Measurements from ENCODE around the gene PYCR2.
"Not testable (repeated sequence)": the region's sequence is repeated elsewhere in the genome, so short reads cannot be mapped to it uniquely, and the experiment has no call there.

PYCR2 gene

GRCh38 chr1:225888898-225889601 lies 35.0 kb downstream of the PYCR2 start, which contains the start of gene LEFTY1:
Gene LEFTY1, minus strand, starts transcription at chr1:225889146. Its CDS starts 80 bp downstream, at chr1:225889066.
- FAIRE-seq, result no peak

GRCh38 chr1:225888289-225888897 lies 35.7 kb downstream of the PYCR2 start:
- no peak for FAIRE-seq

GRCh38 chr1:225887554-225888288 lies 36.3 kb downstream of the PYCR2 start:
- not testable (repeated sequence) for FAIRE-seq

- FAIRE-seq, result no peak
Measured at GRCh38 chr1:225887030-225887314, 37.1 kb downstream of the PYCR2 start.

- FAIRE-seq, result no peak
Measured at GRCh38 chr1:225886159-225887029, 37.7 kb downstream of the PYCR2 start.

GRCh38 chr1:225885336-225885735 lies 38.7 kb downstream of the PYCR2 start:
- no peak for FAIRE-seq

GRCh38 chr1:225883616-225884265 lies 40.3 kb downstream of the PYCR2 start:
- FAIRE-seq, result no peak

GRCh38 chr1:225882694-225883615 lies 41.1 kb downstream of the PYCR2 start:
- no peak for FAIRE-seq

GRCh38 chr1:225881959-225882693 lies 41.9 kb downstream of the PYCR2 start, which contains the start of gene TMEM63A:
Gene TMEM63A, minus strand, starts transcription at chr1:225882380. Its CDS starts 4,800 bp downstream, at chr1:225877580.
- no peak for FAIRE-seq

GRCh38 chr1:225881081-225881958 lies 42.7 kb downstream of the PYCR2 start:
- no peak for FAIRE-seq

- FAIRE-seq, result no peak
Measured at GRCh38 chr1:225880636-225881035, 43.4 kb downstream of the PYCR2 start.

- no peak for FAIRE-seq
Measured at GRCh38 chr1:225880222-225880588, 43.8 kb downstream of the PYCR2 start.

- FAIRE-seq, result no peak
Measured at GRCh38 chr1:225879521-225880221, 44.4 kb downstream of the PYCR2 start.

- FAIRE-seq, result no peak
Measured at GRCh38 chr1:225878282-225878681, 45.8 kb downstream of the PYCR2 start.

- no peak for FAIRE-seq
Measured at GRCh38 chr1:225877580-225877979, 46.5 kb downstream of the PYCR2 start.

GRCh38 chr1:225876900-225877510 lies 47.0 kb downstream of the PYCR2 start:
- FAIRE-seq, result no peak

- FAIRE-seq, result no peak
Measured at GRCh38 chr1:225875044-225875815, 48.8 kb downstream of the PYCR2 start.

- FAIRE-seq, result no peak
Measured at GRCh38 chr1:225874431-225874830, 49.6 kb downstream of the PYCR2 start.

Data from islet of Langerhans (tissue), 1 donor.